ENCODE results near the gene NR6A1. TPM values are rescaled to one million over a fixed set of nuclear protein-coding genes. Genes with fewer than 3 reads are reported as not detected.

Gene NR6A1
- total and polyA plus RNA-seq, 2 of the 13 experiments (the other 11 are each of a cell fraction or from before 2014, with no cell fraction given), result 28.1 to 31.5 TPM

DNA sequence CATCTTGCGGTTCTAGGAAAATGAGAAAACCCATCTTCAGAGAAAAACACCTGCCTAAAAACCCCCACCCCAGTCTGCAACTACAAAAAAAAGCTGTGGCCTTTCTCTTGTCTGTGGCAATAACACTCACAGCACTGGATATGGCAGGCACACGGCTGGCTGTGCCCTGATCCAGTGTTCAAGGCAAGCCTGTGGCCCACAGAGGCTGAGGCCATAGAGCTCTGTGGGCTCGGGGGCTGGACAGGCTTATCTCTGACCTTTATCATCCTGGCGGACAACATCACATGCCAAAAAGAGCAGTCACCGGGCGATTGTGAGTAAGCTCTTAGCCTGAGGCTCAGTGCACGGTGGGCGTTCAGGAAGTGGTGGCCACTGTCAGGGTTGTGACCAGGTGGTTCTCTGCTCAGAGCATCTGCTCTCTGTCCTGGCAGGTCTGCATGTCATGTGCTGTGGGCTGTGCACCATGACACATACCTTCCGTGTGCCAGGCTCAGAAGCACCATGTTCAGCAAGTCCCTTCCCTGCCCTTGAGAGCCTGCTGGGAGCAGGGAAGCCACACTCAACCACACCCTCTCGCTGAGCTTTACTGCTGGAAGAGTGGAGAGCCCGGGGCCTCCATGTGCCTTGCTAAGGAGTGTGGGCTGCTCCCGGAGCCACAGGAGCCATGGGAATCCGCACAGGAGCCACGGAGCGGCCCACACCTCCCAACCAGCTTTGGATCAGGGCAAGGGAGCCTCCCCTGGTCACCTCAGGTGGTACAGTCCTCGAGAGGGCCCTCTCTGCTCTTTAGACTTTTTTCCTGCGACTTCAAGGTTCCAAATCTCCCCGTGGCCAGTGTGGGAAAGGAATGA, 47.5 kb upstream of the NR6A1 start (continued):
- TF ChIP-seq, protein P1, sequence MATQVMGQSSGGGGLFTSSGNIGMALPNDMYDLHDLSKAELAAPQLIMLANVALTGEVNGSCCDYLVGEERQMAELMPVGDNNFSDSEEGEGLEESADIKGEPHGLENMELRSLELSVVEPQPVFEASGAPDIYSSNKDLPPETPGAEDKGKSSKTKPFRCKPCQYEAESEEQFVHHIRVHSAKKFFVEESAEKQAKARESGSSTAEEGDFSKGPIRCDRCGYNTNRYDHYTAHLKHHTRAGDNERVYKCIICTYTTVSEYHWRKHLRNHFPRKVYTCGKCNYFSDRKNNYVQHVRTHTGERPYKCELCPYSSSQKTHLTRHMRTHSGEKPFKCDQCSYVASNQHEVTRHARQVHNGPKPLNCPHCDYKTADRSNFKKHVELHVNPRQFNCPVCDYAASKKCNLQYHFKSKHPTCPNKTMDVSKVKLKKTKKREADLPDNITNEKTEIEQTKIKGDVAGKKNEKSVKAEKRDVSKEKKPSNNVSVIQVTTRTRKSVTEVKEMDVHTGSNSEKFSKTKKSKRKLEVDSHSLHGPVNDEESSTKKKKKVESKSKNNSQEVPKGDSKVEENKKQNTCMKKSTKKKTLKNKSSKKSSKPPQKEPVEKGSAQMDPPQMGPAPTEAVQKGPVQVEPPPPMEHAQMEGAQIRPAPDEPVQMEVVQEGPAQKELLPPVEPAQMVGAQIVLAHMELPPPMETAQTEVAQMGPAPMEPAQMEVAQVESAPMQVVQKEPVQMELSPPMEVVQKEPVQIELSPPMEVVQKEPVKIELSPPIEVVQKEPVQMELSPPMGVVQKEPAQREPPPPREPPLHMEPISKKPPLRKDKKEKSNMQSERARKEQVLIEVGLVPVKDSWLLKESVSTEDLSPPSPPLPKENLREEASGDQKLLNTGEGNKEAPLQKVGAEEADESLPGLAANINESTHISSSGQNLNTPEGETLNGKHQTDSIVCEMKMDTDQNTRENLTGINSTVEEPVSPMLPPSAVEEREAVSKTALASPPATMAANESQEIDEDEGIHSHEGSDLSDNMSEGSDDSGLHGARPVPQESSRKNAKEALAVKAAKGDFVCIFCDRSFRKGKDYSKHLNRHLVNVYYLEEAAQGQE (IDR thresholded peaks at IDR 0.05; ENCODE audit: borderline replicate concordance in 1 of 2, low read depth in 1 of 2, low read length in 2 of 2), result no peak
- TF ChIP-seq, protein P2, sequence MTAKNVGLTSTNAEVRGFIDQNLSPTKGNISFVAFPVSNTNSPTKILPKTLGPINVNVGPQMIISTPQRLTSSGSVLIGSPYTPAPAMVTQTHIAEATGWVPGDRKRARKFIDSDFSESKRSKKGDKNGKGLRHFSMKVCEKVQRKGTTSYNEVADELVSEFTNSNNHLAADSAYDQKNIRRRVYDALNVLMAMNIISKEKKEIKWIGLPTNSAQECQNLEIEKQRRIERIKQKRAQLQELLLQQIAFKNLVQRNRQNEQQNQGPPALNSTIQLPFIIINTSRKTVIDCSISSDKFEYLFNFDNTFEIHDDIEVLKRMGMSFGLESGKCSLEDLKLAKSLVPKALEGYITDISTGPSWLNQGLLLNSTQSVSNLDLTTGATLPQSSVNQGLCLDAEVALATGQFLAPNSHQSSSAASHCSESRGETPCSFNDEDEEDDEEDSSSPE (CRISPR knock-in tag; IDR thresholded peaks at IDR 0.05), result peak; percentile 22; the same call in 1 of the 2 replicates
- TF ChIP-seq, protein P3, sequence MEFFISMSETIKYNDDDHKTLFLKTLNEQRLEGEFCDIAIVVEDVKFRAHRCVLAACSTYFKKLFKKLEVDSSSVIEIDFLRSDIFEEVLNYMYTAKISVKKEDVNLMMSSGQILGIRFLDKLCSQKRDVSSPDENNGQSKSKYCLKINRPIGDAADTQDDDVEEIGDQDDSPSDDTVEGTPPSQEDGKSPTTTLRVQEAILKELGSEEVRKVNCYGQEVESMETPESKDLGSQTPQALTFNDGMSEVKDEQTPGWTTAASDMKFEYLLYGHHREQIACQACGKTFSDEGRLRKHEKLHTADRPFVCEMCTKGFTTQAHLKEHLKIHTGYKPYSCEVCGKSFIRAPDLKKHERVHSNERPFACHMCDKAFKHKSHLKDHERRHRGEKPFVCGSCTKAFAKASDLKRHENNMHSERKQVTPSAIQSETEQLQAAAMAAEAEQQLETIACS (CRISPR knock-in tag; IDR thresholded peaks at IDR 0.05), result no peak
- TF ChIP-seq ZFY (CRISPR knock-in tag; IDR thresholded peaks at IDR 0.05) (peak; percentile 61), ZNF564 (CRISPR knock-in tag; IDR thresholded peaks at IDR 0.05) (0 out of 2 replicates have a peak, but pooled peaks have one; percentile 34), ZNF790 (CRISPR knock-in tag; IDR thresholded peaks at IDR 0.05; ENCODE audit: borderline replicate concordance) (no peak), ZNF891 (CRISPR knock-in tag; IDR thresholded peaks at IDR 0.05) (peak; percentile 89)
- TF ChIP-seq, protein P4, sequence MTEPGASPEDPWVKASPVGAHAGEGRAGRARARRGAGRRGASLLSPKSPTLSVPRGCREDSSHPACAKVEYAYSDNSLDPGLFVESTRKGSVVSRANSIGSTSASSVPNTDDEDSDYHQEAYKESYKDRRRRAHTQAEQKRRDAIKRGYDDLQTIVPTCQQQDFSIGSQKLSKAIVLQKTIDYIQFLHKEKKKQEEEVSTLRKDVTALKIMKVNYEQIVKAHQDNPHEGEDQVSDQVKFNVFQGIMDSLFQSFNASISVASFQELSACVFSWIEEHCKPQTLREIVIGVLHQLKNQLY (CRISPR knock-in tag; IDR thresholded peaks at IDR 0.05), result peak; percentile 46; the same call in 1 of the 2 replicates
- TF ChIP-seq, protein P5, sequence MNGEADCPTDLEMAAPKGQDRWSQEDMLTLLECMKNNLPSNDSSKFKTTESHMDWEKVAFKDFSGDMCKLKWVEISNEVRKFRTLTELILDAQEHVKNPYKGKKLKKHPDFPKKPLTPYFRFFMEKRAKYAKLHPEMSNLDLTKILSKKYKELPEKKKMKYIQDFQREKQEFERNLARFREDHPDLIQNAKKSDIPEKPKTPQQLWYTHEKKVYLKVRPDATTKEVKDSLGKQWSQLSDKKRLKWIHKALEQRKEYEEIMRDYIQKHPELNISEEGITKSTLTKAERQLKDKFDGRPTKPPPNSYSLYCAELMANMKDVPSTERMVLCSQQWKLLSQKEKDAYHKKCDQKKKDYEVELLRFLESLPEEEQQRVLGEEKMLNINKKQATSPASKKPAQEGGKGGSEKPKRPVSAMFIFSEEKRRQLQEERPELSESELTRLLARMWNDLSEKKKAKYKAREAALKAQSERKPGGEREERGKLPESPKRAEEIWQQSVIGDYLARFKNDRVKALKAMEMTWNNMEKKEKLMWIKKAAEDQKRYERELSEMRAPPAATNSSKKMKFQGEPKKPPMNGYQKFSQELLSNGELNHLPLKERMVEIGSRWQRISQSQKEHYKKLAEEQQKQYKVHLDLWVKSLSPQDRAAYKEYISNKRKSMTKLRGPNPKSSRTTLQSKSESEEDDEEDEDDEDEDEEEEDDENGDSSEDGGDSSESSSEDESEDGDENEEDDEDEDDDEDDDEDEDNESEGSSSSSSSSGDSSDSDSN (CRISPR knock-in tag; IDR thresholded peaks at IDR 0.05), result peak; percentile 35; the same call in 1 of the 2 replicates
- TF ChIP-seq, protein P6, sequence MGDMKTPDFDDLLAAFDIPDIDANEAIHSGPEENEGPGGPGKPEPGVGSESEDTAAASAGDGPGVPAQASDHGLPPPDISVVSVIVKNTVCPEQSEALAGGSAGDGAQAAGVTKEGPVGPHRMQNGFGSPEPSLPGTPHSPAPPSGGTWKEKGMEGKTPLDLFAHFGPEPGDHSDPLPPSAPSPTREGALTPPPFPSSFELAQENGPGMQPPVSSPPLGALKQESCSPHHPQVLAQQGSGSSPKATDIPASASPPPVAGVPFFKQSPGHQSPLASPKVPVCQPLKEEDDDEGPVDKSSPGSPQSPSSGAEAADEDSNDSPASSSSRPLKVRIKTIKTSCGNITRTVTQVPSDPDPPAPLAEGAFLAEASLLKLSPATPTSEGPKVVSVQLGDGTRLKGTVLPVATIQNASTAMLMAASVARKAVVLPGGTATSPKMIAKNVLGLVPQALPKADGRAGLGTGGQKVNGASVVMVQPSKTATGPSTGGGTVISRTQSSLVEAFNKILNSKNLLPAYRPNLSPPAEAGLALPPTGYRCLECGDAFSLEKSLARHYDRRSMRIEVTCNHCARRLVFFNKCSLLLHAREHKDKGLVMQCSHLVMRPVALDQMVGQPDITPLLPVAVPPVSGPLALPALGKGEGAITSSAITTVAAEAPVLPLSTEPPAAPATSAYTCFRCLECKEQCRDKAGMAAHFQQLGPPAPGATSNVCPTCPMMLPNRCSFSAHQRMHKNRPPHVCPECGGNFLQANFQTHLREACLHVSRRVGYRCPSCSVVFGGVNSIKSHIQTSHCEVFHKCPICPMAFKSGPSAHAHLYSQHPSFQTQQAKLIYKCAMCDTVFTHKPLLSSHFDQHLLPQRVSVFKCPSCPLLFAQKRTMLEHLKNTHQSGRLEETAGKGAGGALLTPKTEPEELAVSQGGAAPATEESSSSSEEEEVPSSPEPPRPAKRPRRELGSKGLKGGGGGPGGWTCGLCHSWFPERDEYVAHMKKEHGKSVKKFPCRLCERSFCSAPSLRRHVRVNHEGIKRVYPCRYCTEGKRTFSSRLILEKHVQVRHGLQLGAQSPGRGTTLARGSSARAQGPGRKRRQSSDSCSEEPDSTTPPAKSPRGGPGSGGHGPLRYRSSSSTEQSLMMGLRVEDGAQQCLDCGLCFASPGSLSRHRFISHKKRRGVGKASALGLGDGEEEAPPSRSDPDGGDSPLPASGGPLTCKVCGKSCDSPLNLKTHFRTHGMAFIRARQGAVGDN (CRISPR knock-in tag; IDR thresholded peaks at IDR 0.05), result peak; percentile 96
- TF ChIP-seq, protein P7, sequence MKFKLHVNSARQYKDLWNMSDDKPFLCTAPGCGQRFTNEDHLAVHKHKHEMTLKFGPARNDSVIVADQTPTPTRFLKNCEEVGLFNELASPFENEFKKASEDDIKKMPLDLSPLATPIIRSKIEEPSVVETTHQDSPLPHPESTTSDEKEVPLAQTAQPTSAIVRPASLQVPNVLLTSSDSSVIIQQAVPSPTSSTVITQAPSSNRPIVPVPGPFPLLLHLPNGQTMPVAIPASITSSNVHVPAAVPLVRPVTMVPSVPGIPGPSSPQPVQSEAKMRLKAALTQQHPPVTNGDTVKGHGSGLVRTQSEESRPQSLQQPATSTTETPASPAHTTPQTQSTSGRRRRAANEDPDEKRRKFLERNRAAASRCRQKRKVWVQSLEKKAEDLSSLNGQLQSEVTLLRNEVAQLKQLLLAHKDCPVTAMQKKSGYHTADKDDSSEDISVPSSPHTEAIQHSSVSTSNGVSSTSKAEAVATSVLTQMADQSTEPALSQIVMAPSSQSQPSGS (CRISPR knock-in tag; IDR thresholded peaks at IDR 0.05), result peak; percentile 19; the same call in 1 of the 2 replicates
